ENCODE measurements around the gene XIRP2.

XIRP2 gene

GRCh38 chr2:166870346-166870745 lies 17.9 kb upstream of the XIRP2 start:
- no peak for TF ChIP-seq CTCF (IDR thresholded peaks at IDR 0.05; ENCODE audit: extremely low read depth, missing control alignments)
- DNase-seq (ENCODE audit: low spot score) = no peak

- TF ChIP-seq CTCF (IDR thresholded peaks at IDR 0.05; ENCODE audit: extremely low read depth, missing control alignments) = no peak
- no peak for DNase-seq (ENCODE audit: low spot score)
These were observed 7.1 kb upstream of the XIRP2 start for GRCh38 chr2:166881177-166881576.

- DNase-seq (ENCODE audit: low spot score) = no peak
- no peak for TF ChIP-seq CTCF (IDR thresholded peaks at IDR 0.05; ENCODE audit: extremely low read depth, missing control alignments)
These were observed 5.4 kb upstream of the XIRP2 start for GRCh38 chr2:166882851-166883250.

- DNase-seq (ENCODE audit: low spot score) = no peak
- TF ChIP-seq CTCF (IDR thresholded peaks at IDR 0.05; ENCODE audit: extremely low read depth, missing control alignments) = no peak
These were observed 3.4 kb downstream of the XIRP2 start for GRCh38 chr2:166891727-166892126.

- TF ChIP-seq CTCF (IDR thresholded peaks at IDR 0.05; ENCODE audit: extremely low read depth, missing control alignments) = no peak
- DNase-seq (ENCODE audit: low spot score) = no peak
These were observed 4.1 kb downstream of the XIRP2 start for GRCh38 chr2:166892397-166892796.

GRCh38 chr2:166895243-166895642 lies 7.0 kb downstream of the XIRP2 start:
- no peak for TF ChIP-seq CTCF (IDR thresholded peaks at IDR 0.05; ENCODE audit: extremely low read depth, missing control alignments)
- no peak for DNase-seq (ENCODE audit: low spot score)

GRCh38 chr2:166897666-166898065 lies 9.4 kb downstream of the XIRP2 start:
- no peak for DNase-seq (ENCODE audit: low spot score)
- no peak for TF ChIP-seq CTCF (IDR thresholded peaks at IDR 0.05; ENCODE audit: extremely low read depth, missing control alignments)

Measured in GM20000 (cell line).